Stimulated activated CD8-positive, alpha-beta memory T cell treated with anti-CD3 and anti-CD28 coated beads, Interleukin-4, amount 100 ng/mL, for 48 hours (primary cell): ENCODE data around the gene KRTAP4-16.
"Not testable (repeated sequence)": the region's sequence is repeated elsewhere in the genome, so short reads cannot be mapped to it uniquely, and the experiment has no call there.

Source experiments
- DNase-seq: peaks from one replicate; pipeline ENCODE4 v3.0.0-alpha.2; 2020

KRTAP4-16 gene

GRCh38 chr17:41069031-41069430, 33.0 kb downstream of the KRTAP4-16 start:
- no peak for DNase-seq

DNA sequence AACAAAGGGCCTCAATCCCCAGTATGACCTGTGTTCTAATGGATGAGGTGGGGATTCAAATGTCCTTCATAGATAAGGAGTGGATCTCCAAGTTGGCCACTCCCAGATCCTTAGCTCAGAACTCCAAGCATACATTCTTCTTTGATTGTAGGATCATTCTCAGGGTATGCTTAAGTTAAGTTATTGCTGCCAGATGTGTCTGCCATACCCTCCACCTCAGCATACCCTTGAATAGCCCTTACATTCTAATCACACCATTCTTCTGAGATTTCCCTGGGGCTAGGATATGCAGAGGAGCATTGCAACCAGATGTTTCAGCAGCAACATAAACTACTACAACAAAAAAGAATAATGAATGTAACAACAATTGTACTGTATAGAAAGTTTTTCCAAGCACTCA, 34.7 kb downstream of the KRTAP4-16 start:
- DNase-seq = no peak

DNA sequence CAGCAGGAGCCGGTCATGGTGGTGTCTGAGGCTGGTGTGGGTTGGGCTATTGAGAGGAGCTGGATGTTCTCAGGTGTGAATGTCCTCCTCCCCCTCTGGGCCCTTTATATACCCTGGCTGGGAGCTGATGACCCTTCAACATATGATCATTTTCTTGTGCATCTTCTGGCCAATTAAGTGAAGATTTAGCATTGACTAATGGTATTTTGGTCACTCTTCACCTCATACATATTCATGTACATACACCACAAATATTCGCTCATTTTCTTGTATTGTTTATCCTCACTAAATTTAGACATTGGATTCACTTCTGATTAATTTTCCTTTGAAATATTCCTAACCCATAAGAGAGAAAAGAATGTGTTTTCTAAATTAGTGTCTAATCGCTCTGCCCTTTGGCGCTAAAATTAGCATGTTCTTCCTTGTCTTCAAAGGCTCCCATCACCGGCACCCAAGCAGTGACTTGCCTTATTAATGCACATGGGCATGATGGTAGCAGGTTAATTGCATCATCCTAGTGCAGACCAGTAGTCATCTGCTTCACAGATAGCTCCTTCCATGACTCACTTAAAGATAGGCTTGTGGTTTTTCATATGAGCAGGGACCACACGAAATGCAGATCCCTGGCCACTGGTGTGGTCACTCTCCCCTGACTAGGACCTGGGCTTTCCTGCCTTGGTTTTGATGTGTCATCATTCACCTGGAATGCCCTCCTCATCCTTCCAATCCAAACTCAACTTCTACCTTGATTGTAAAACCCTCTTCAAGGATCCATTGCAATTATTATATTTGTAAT, 36.0 kb downstream of the KRTAP4-16 start, which contains the start of gene KRTAP2-4:
Gene KRTAP2-4, minus strand, starts transcription at position 51 of the 796 bp plus-strand sequence. Its CDS starts 34 bp downstream, at position 17.
- no peak for DNase-seq

DNA sequence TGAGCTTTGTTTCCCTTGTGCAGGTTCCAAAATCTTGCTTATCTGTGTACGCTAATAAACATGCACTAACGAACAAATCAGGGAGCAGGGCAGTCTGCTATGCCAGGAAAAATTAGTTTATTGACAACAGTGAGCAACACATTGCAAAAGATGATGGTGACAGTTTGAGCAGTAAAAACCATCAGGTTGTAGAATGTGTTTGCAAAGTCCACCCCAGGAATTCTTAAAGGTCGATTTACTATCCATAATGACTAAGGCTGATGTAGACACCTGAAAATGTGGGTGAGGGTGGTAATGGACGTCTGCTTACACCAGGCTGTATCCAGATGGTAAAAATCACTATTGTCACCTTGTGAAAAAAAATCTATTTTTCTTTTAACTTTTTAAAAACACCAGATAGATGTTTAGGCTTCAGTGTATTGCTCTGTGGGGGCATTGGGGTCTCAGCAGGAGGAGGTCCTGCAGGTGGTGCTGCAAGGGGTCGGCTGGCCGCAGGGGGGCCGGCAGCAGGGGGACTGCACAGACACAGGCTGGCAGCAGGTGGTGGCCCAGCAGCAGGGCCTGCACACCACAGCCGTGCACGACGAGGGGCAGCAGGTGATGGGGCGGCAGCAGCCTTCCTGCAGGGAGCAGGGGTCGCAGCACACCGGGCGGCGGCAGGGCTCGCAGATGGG, 36.9 kb downstream of the KRTAP4-16 start:
- DNase-seq = not testable (repeated sequence)

GRCh38 chr17:41064301-41064700, 37.7 kb downstream of the KRTAP4-16 start:
- no peak for DNase-seq

DNA sequence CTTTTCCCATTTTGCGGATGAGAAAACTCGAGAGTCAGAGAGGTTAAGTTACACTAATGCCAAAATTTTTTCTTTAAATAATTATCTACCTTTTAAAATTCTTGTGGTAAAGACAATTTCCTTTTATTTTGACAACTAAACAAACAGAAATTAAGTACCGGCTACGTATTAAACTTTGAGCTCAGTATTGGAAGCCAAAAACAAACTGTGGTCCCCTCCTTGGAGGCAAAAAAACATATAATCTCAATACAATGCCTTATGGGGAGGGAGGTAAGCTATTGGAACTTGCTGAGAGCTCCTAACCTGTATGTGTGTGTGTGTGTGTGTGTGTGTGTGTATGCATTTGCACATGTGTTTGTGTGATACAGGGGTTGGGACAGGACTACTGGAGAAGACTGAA, 38.6 kb downstream of the KRTAP4-16 start:
- no peak for DNase-seq

GRCh38 chr17:41061964-41062363, 40.0 kb downstream of the KRTAP4-16 start:
- DNase-seq = no peak

DNA sequence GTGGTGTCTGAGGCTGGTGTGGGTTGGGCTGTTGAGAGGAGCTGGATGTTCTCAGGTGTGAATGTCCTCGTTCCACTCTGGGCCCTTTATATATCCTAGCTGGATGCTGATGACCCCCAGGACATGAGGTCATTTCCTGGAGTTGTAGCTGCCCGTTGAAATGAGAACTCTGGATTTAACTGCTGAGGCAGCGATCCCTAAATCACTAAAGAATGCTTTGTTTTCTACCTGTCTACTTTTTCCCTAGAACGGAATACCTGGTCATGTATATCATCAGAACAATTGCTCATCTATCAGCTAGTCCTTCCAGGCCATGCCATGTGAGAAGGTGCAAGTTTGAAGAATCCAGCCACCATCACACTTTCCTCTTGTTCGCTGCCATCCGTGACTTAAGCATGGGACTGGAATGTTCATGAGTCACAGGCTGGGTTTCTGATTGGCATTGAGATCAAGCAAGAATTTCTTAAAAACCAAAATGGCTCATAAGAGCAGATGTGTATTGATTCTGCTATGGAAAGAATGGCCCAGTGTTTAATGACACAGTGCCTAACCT, 41.9 kb downstream of the KRTAP4-16 start, which contains the start of gene KRTAP2-3:
Gene KRTAP2-3, minus strand, starts transcription at position 63 of the 553 bp plus-strand sequence. CDS start 64 bp downstream, outside the sequence.
- no peak for DNase-seq

DNA sequence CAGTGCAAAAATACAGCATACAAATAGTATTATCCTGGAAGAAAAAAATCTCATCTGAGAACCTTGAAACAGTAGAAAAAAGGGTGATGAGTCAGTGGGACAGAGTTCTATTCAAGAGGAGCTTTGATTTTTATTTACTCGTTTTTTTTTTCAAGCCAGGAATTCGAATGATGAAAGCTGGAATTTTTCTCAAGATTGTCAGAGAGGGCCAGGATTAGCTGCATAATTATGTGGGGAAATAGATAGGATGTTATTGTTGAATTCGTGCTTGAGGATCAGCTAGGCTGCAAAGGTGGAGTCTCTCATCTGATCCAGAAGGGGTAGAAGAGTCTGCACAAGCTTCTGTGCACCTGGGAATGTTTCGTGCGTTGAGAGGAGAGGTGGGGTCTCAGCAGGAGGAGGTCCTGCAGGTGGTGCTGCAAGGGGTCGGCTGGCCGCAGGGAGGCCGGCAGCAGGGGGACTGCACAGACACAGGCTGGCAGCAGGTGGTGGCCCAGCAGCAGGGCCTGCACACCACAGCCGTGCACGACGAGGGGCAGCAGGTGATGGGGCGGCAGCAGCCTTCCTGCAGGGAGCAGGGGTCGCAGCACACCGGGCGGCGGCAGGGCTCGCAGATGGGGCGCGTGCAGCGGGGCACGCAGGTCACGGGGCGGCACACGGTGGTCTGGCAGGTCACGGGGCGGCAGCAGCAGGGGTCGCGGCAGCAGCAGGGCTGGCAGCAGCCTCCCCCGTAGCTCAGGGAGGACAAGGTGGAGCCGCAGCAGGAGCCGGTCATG, 42.5 kb downstream of the KRTAP4-16 start:
- DNase-seq = not testable (repeated sequence)

DNA sequence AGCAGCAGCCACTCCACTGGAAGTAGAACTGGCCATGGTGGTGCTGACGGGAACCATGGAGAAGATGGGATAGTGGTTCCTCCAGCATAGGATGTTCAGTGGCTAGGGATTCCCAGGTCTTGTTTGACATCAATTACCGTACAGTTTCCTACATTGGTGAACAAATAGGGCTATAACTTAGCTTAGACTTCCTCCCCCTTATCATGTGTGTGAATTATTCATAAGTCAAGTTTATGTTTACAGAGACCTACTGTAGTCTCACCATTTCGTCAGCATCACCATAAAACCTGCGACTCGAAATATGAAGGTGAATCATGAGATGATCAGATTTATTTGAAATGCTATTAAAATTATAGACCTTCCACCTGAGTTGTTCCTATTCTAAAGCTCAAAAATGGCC, 43.3 kb downstream of the KRTAP4-16 start:
- no peak for DNase-seq

DNA sequence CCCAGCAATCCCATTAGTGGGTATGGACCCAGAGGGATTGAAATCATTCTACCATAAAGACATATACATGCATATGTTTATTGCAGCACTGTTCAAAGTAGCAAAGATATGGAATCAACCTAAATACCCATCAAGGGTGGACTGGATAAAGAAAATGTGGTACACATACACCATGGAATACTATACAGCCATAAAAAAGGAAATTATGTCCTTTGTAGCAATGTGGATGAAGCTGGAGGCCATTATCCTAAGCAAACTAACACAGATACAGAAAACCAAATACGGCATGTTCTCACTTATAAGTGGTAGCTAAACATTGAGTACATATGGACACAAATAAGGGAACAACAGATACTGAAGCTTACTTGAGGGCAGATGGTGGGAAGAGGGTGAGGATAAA, 44.5 kb downstream of the KRTAP4-16 start:
- DNase-seq = no peak

- not testable (repeated sequence) for DNase-seq
Observed at GRCh38 chr17:41055130-41055529, 46.9 kb downstream of the KRTAP4-16 start, which contains the start of gene KRTAP2-2. Gene KRTAP2-2, minus strand, starts transcription at chr17:41055230. Its CDS starts 19 bp downstream, at chr17:41055211.

- not testable (repeated sequence) for DNase-seq
Observed at GRCh38 chr17:41054556-41054955, 47.5 kb downstream of the KRTAP4-16 start.

GRCh38 chr17:41054025-41054424, 48.0 kb downstream of the KRTAP4-16 start:
- DNase-seq = no peak

- DNase-seq = no peak
Observed at GRCh38 chr17:41052566-41052965, 49.4 kb downstream of the KRTAP4-16 start.
